Left lobe of liver (tissue), 2 donors: ENCODE data around the gene PEG3. TPM values are rescaled to one million over a fixed set of nuclear protein-coding genes. Genes with fewer than 3 reads are reported as not detected.
A peak's percentile ranks its signal among the peaks of the same experiment; 100 is the strongest.

Source experiments
- ATAC-seq: fragments of 200-7000 bp; cut with Tn5 transposase; one replicate; pipeline ENCODE4 v1.9.1; 2020; ENCODE audit warnings: mild to moderate bottlenecking, moderate library complexity
- DNase-seq: peaks from one replicate; pipeline ENCODE4 v3.0.0-alpha.2; 2020; ENCODE audit warnings: low spot score
- total RNA-seq: library from RNA; stranded (reverse); gene quantifications from one replicate; pipeline ENCODE4 v1.2.1, GENCODE V29; 2021
- donor health status: DM: no; HTN: no; CAD: no; lungs with moderate emphysema.
- donor health status: DM: no; HTN: yes; CAD: no.

Gene PEG3
- total RNA-seq, 1 donor from 2014 or later, result 11.8 TPM

DNA sequence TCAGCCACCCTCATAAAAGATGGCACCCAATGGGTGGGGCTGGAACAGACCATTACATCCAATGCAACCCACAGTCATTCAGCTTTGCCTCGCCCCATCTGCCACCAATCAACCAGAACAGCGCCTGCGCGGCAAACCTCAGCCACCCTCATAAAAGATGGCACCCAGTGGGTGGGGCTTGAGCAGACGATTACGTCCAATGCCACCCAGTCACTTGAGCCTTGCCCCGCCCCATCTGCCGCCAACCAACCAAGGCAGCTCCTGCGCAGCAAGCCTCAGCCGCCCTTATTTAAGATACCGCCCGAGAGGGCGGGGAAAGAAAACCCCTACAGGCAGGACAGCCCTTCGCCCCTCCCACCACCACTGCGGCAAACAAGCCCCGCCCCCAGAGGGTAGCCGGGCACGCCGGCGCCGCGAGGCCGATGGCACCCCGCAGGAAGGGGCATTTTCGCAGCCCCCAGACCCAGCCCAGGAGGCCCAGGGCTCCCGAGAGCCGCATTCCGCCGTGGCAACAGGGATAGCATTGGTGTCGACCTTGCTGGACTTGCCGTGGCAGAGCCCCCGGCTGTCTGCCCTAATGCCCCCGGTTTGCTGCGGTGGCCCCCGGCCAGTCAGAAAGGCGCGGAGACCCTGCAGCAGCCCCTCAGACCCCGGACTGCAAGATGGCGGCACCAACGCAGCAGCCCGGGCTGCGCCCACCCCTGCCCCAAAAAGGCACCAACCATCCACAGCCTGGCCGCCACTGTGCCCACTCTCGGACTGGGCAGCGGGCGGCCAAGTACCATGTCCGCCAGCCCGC, 675 bp downstream of the PEG3 start:
- DNase-seq (peak; percentile 90), ATAC-seq (peak; percentile 58)

DNA sequence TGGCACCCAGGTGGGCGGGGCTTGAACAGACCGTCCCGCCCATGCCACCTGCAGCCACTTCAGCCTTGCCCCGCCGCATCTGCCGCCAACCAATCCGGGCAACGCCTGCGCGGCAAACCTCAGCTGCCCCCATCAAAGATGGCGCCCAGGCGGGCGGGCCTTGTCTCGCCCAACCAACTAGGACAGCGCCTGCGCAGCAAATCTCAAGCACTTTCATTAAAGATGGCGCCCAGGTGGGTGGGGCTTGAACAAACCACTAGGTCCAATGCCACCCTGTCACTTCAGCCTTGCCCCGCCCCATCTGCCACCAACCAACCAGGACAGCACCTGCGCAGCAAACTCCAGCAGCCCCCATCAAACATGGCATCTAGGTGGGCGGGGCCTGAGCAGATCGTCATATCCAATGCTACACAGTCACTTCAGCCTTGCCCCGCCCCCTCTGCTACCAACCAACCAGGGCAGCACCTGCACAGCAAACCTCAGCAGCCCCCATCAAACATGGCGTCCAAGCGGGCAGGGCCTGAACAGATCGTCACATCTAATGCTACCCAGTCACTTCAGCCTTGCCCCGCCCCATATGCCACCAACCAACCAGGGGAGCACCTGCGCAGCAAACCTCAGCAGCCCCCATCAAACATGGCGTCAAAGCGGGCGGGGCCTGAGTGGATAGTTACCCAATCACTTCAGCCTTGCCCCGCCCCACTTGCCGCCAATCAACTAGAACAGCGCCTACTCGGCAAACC, 1.4 kb downstream of the PEG3 start:
- peak; percentile 94 for DNase-seq
- peak; percentile 64 for ATAC-seq

DNA sequence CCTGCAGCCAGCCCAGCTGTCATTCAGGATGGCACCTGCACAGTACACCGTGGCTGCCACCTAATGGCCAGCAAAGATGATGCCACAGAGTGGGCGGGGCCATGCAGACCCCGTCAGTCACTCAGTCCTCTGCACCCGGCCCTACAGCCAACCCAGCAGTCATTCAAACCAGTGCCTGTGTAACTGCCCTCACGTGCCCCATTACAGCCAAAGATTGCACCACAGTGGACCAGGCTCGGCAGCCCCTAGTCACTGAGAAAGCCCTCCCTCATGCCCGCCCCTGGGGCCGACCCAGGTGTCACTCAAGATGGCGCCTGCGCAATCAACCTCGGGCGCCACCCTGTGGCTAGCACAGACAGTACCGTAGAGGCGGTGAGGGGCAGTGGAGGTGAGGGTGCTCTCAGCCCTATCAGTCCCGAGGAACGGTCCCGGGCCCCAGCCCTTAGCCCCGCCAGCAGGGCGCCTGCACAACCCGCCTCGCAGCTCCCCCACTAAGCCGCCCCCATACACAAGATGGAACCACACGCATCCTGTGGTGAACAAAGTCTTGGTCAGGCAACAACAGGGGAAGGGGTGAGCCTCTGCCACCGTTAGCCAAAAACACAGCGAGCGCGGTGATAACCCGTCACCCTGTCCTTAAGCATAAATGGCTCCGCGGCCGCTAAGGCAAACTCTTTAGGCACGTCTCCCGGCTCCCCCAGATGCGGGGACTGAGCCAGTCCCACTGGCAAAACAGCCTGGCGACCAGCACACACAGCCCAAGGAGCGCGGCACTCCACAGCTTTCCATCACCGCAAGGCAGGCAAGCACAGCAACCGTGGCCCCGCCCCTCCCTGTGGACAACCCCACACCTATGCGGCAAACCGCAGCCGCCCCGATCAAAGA, 2.3 kb downstream of the PEG3 start:
- DNase-seq, result peak; percentile 82
- peak; percentile 53 for ATAC-seq

DNA sequence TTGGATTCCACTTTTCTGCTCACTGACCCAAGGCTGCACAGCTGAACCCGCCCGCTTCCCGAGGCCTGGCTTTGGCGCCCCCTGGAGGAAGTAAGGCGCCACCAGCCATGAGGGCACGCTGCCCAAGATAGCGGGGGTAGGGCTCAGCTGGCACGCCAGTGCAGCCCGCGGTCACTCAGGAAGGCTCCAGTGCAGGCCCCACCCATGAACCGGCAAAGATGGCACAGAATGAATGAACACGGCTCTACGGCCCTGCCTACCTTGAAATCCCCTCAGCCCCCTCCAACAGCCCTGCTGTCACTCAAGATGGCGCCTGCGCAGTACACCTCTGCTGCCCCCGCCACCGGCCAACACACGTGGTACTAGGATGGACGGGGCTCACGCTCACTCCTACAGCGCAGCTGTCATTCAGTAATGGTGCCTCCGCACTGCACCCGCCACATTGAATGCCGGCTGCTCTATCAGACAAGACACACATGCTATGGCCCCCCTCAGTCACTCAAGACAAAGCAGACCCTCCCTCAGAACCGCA, 3.0 kb downstream of the PEG3 start:
- ATAC-seq (peak; percentile 34), DNase-seq (peak; percentile 84)

DNA sequence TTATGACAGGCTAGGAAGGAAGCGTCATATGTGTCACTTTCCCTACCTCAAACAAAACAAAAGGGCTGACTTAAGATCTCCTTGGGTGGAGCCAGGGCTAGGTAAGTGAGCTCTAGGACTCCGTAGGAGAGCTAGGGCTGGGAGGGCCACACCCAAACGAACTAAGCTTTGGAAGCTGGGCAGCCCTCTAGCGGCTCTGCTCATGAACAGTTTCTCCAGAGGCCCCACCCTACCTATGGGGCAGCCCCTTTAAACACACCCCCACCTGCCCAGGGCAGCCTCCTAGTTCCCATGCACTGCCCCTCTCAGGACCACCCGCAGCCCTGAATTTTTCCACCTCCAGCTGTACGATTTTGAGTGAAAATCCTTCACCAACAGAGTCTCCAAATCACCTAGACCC, 3.5 kb downstream of the PEG3 start:
- ATAC-seq (no peak), DNase-seq (no peak)

DNA sequence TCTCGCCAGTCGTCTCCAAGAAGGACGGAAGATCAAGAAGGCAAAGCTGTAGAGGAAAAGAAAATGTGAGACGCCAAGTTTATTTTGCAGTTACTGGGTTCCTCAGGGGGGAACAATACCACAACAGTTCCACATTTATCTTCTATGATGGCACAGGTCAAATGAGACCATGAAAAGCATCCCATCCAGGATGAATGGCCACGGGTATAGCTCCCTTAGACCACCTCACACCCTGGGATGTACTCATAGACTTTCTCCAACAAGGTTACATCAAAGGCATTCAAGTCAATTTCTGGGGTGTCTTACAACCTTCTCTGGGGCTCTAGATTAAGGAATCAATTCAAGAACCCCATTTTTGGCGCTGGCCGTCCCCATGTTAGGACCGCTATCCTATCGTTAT, 4.5 kb downstream of the PEG3 start:
- no peak for ATAC-seq
- no peak for DNase-seq

DNA sequence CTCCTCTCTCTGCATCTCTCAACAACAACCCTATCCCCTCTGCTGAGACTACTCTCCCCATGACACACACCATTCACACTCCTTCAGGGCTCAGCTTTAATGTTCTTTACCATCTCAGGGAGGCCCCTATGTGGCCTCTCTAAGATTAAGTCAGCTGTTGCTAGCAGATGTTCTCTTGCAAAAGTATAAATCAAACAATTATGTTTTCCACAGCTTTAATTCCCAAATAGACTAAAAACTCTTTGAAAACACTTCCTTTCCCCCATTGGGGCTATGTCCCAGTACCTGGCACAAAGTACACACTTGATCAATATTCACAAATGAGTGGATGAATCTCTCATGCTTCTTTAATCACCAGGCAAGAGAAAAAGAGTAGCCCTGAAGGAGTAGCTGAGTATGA, 5.1 kb downstream of the PEG3 start:
- ATAC-seq, result no peak
- no peak for DNase-seq

DNA sequence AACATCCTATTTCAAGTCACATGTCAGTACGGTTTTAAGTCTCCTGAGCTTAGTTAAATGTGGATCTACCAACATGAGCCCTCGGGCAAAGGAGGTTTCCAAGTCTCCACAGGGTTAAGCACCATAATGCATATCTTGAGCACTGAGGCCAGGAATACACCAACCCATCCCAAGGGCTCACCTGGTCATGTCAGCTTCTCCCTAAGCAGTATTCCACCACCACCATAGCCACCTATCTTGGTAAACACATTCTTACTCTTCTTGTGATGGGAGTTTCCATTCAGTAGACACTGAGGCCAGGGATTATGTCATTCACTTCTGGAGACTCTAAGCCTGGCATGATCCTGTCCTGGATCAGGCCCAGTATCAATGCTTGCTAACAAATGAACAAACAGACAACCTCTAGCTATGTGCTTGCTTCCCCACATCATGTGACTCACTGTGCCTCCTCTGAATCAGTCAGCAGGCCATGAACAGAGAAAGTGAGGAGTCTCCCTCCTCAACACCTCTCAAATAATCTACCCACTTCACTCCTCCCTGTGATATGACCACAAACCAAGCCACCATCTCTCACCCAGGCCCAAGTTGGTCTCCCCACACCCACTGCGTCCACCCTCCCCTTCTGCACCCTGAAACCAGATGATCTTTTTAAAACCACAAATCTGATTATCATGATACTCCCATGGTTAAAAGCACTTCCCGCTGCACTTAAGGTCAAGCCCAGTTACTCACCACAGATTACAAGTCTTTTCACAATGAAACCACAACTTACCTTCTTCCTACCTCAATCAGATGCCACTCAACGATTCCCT, 5.8 kb downstream of the PEG3 start:
- DNase-seq, result no peak
- no peak for ATAC-seq

DNA sequence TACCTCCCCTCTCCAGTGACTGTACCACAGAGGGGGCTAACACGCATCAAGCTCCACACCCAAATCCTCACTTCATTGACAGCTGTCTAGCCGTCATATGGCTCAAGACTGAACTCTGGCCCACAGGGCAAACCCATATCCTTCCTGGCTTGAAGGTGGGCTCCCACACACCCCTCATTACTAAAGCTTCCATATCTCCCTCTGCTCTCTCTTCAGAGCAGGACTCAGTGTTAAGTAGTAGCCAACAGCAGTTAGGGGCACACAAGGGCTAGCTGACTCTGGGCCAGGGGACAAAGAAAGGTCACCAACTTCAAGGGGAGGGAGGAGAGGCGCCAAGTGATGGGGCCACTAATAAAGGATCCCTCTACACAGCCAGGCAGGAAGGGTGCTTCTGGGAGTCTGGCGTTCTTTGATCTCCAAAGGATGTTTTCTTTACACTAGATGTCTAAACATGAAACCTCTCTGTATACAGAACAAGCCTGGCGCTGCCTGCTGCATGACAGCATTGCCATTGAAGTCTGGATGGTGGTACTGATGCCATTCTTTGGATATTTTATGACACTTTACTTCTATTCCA, 8.1 kb downstream of the PEG3 start:
- no peak for ATAC-seq
- no peak for DNase-seq

DNA sequence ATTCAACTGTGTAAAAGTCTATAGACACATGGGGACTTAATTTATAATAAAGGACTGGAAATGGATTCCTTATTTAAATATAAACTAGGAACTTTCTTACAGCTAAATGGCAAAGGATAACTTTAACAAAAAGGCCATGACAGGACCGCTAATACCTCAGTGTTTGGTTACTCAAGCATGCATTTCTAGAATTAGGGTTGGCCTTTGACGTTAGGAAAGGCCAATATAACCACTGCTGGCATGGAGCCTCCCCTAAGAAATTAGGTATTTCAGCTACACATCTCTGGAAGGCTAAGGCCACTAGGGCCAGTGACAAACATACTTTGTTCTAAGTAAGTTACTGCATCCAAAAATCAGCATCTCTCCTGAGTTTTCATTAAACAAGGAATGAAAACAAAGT, 9.3 kb downstream of the PEG3 start:
- no peak for ATAC-seq

DNA sequence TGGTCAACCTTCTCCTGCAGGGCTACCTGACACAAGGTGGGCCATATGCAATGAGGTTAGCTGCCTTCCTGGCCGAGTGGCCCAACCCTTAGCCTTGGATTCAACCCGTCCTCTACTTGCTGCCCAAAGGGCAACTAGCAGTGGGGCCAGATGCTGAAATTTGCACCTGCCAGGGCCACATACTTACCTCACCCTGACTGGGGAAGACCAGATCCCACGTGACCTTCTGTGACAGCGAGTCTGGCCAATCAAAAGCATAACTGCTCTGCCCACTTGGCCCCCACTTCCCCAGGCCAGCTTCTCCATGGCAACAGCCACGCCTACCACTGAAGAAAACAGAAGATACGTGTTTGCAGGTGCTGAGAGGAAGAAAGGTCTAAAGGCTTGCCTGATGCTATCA, 10.9 kb downstream of the PEG3 start:
- ATAC-seq, result no peak
- DNase-seq, result no peak

More for the DNA sequence above, 9.3 kb downstream of the PEG3 start:
- DNase-seq, result no peak

DNA sequence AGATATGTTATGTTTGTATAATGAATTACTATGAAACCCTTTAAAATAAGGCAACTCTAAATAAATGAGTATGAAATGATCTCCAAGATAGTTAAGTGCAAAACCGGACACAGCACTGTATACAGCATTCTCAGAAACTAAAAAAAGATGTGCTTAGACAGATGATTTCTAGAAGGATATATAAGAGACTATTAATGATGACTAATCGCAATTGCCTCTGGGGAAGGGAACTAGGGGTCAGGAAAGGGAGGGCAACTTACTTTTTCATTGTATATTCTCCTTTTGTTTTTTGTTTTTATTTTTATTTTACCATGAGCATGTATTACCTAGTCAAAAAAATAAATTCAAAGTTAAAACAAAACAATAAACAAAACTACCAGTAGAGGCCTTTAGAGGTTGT, 12.8 kb downstream of the PEG3 start:
- DNase-seq, result no peak
- ATAC-seq, result no peak

DNA sequence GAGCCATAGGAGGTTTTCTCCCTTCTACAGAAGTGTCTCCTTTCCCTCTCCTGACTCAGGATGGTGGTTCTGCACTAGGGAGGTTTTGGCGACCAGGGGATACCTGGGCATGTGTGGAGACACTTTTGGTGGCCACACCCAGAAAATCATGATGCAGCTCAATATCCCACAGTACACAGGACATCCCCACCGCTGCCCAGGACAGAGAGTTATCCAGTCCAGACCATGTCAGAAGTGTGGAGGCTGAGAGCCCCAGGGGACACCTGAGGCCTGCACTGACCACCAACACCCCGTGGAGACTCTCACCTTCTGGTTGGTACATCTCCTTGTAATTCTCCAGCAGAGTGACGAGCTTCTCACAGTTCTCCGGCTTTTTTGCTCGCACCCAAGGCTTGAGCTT, 16.6 kb downstream of the PEG3 start:
- no peak for DNase-seq
- ATAC-seq, result no peak

DNA sequence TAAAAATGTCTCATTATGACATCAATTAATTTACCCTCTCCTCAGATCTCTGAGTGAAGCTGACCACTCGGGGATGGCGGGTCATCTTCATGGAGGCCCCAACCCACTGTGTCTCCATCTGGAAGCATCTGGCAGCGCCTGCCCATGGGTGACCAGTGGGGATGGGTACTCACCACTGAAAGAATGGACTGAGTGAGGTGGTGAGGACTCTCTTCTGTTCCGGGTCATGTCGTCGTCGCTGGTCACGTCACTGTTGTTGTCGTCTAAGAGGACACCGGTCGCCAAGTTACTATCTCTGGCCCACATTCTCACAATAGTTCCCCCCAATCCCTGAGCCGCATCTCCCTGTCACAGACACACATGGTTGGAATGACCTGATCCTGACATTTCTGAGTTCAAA, 17.1 kb downstream of the PEG3 start:
- ATAC-seq, result no peak
- DNase-seq, result no peak

DNA sequence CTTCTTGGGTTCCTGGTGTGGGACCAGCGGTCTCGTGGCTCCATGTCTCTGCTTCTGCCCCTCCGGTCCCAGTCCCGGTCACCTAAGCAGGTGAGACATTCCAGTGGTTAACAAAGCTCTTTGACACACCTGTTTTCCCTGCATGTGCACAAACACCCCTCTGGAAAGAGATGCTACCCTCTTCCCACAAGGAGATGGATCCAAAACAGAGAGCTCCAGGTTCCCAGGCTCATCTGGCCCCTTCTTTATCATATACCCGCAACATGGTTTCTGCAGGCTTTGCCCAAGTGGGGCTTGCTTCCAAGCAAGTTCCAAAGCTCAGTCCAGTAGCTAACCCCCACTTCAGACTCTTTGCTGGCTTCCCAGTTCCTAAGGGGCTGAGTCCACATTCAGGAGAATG, 17.8 kb downstream of the PEG3 start:
- DNase-seq (no peak), ATAC-seq (no peak)

DNA sequence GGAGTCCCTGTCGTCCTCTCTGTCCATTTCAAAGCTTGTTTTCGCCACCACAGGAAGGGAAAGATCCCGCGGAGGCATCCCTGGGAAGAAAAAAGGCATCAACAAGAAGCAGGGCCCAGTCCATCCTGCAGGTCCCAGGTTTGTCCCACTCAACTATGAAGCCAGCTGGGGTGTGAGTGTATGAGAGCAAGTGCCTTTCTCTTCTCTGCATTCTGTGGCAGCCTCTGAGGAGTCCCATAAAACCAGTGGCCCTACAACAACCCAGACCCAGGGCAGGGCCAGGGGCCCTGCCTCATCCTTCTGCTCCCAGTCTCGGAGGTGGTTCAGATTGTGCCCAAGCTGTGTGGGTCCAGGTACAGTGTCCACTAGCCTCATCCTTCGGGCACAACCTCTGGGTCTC, 18.9 kb downstream of the PEG3 start:
- DNase-seq, result no peak
- no peak for ATAC-seq

DNA sequence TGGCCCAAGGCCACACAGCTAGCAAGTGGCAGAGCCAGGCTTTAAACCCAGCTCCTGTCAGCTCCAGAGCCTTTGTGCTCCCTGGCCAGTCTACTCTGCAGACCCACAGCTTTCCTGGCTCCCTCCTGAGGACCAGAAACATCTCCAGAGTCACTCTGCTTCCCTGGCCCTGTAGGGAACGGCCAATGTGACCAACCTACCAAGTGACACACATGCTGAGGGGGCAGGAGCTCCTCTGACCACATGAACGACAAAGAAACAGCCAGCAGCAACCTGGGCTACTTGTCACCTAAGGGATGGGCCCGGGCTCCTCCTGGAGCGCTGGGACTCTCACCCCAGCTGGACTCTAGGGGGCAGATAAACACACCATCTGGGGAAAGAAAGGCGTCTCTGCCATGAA, 19.3 kb downstream of the PEG3 start:
- ATAC-seq (no peak), DNase-seq (no peak)

DNA sequence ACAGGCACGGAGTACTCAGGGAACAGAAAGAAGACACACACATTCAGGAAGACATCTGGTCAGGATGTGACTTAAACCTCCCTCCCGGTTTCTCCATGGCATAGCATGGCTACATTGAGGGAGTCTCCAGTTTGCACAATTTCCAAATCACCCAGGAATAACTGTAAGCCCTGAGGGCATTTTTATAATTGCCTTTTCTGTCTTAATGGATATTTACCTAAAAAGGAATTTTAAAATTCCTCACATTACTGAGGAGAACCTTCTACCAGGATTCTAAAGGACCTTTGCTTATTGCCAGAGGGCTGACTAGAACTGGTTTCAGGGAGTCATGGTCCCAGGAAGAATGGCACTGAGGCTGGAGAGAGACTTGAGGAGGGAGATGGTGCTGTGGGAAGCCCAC, 21.4 kb downstream of the PEG3 start:
- DNase-seq (no peak), ATAC-seq (no peak)

DNA sequence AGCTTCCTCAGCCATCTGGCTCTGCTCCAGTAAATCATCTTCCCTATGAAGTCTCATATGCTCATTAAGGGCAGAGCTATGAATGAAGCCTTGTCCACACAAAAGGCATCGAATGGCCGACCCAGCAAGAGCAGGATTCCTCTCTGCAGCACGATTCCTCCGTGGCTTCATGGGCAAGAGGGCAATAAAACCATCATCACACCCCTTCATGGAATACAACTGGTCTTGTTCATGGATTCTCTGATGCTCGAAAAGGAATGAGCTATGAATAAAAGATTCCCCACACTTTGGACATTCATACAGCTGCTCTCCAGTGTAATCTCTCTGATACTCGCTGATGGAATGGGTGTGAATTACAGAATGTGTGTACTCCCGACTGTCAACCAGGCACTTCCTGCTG, 25.9 kb downstream of the PEG3 start:
- no peak for ATAC-seq

DNA sequence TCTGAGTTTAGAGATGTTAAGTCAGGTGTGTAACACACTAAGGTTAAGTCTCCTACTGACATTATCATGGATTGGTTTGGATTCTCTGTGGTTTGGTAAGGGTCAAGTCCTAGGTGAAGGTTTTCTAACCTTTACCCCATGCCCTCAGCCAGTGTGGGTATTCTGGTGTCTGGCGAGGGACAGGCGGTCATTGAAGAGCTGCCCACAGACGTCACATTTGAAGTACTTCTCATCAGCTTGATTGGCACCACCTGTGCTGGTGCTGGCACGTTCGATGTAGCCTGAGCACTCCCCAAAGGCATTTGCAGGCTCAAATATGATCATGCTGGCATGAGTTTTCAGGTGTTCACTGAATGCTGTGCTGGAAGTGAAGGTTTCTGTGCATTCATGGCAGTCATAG, 27.0 kb downstream of the PEG3 start:
- ATAC-seq (no peak), DNase-seq (no peak)

More for the DNA sequence above, 25.9 kb downstream of the PEG3 start:
- no peak for DNase-seq
